NCI-H446 (cell line): ENCODE data around the gene LRRTM4.

Experiments
- DNase-seq, 2 experiments: peaks; one replicate each; lab custom pipeline; 2025; lab: John Stamatoyannopoulos, UW

The LRRTM4 gene

GRCh38 chr2:77521931-77522470 lies at the start of gene LRRTM4:
Gene LRRTM4 (minus strand): TSS chr2:77522376.
- no peak for DNase-seq

DNA sequence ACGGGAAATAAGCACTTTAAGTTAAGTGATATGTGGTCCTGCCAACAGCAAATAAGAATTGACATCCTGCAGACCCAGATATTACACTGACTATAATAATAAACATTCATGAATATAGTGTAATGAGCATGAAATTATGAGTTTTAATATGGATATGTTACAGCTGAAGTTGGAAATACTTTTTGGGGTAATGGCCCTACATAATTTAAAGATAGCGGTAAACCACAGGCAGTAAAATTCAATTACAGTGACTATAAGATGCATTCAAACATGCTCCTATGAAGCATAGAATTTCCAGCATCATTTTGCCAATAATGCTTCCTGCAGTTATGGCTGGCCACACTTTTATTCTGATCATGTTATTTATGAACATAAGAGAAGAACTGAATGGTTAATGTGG lies 49.4 kb upstream of the LRRTM4 start:
- no peak for DNase-seq

DNA sequence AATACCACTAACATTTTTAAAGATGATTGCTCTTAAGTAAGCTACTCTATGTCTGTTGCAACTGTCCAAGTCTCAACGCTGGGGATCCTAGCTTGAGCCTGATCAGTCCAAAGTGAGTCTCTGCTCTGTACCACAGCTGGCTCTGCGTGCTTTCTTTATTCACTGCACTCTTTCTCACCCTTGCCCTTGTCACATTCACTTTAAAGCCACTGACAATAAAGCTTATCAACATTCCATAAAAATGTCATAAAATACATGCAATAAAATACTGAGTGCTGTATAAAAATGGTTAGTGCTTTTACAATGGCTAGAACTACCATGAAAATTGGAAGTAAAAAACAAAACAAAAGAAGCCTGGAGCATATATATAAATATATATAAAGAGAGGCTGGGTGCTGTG lies 45.5 kb upstream of the LRRTM4 start:
- no peak for DNase-seq

GRCh38 chr2:77566582-77566981 lies 44.4 kb upstream of the LRRTM4 start:
- DNase-seq = no peak

DNA sequence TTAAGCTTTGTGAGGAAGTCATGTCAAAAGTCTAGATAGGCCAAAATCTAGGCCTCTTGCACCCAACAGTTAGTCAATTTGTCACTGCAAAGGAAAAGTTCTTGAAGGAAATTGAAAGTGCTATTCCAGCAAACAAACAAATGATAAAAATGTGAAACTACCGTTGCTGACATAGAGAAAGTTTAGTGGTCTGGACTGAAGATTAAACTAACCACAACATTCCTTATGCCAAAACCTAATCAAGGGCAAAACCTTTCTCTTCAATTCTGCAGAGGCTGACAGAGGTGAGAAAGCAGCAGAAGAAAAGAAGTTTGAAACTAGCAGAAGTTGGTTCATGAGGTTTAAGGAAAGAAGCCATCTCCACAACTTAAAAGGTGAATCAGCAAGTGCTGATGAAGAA lies 44.0 kb upstream of the LRRTM4 start:
- DNase-seq = no peak

DNA sequence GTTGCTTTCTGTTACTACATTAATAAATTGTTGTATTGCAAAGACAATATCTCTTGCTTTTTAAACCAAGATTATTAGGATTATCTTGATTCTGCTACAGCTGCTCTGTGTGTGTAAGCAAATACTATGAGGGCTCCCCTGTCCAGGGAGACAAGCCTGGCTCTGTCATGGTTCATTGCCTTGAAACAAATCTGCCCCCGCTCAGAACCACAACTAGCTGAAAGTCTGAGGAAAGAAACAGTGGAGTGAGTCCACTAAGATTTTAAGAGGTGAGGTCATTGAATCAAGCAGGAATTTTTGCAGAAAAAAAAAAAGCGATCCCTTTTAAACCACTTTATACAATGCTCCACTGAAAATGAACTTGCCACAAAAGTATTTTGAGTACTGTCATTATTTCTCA lies 30.8 kb upstream of the LRRTM4 start:
- no peak for DNase-seq

- DNase-seq = no peak
Observed at GRCh38 chr2:77538031-77538430, 15.9 kb upstream of the LRRTM4 start.

DNA sequence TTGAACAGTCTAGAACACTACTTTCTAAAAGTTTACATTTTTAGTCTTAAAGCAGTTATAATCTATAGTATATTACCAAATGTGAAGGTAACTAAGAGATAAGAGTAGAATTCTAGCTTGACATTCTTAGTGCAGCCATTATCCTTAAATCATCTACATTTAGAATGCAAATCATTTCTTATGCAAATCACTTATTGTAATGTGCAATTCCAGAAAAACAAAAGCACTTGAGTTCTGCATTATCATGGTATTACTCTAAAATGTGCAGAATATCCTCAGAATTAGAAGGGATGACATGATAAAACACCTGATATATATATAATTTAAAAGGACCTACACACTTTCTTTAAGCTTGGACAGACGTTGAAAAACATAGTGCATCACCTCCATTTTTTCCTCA lies 712 bp upstream of the LRRTM4 start:
- no peak for DNase-seq

- no peak for DNase-seq
Observed at GRCh38 chr2:77521548-77521891, 656 bp downstream of the LRRTM4 start.

DNA sequence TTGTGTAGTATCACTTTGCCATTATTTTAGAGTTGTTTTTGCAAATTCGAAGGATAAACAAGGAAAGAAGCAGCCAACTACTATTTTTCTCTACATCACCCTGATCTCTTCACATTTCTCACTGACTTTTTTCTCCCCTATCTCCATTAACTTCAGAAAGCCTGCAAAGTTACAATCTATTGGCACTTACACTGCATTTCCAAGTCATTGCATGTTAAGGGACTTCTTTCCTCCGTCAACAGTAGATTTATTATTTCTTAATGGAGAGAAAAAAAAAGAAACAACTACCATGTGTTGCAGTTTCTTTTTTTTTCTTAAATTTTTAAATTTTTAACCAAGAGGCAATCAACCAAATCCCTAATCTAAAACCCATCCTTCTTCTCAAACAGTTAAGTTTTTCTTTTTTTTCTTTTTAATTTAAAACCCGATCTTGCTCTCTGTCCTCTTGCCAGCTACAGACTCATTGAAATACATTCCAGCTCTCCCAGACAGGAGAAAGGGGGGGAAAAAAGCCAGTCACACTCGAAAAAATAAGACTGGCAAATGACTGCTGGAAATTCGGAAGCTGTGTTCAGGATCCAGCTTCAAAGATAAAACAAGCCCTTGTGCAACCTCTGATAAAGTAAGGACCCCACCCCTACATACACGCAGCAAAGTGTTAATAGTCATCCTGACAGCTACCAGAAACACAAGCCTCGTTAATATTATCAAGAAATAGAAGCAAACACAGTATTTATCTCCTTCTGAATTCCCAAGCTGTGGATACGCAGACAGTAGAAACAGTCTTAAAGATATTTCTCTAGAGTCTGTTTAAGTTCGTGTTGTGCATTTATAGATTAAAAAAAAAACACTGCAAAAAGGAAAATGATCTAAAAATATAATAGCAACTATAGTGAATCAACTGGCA lies 1.3 kb downstream of the LRRTM4 start:
- DNase-seq = no peak

DNA sequence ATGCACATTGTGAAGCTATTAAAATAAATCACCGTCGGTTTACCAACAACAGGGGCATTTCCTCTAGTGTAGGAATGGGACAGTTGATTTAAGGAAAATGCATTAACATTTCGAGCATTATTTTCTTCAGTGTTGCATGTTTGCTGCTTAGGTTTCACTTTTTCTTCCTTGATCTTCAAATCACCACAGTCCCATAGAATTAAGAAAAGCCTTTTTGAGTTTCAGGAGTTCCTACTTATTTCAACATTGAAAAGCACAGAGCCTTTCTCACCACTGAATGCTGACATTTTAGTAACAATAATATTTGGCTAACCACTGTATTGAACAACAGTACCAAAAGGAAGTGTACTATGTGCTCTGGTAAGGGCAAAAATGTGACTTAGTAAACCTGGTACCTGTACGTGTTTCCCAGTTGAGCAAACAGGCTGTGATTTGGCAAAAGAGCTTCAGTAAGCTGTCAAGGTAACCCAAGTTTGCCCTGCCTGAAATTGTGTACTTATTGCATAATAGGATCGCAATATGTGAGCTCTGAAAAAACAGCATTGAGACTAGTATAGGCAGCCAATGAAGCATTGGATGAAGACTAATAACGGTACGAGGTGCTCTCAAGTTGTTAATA lies 2.2 kb downstream of the LRRTM4 start:
- DNase-seq = no peak

DNA sequence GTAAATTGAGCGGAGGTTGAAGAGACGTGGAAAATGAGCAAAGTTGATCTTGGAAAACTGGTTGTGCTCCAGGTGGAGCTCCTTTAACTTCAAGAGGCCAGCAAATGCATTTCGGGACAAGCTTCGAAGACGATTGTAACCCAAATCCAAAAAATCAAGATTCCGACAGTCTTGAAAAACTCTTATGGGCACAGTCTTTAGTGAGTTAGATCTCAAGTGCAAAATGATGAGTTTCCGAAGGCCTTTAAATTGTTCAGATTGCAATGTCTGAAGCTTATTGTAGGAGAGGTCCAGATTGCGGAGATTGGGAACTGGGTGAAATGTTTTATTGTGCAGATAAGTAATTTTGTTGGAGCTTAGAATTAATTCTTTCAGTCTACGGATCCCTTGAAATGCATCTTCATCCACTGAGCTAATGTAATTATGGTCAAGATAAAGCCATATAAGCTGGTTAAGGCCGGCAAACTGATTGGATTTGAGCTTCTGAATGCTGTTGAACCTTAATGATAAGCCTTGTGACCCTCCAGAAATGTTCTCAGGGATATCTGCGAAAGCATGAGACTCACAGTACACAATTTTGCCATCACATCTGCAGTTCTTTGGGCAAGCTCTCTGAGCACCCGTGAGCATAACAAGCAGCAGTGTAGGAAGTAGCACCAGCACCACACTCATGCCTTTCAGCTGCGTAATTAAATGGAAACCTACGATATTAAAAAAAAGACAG lies 2.9 kb downstream of the LRRTM4 start:
- DNase-seq = no peak

DNA sequence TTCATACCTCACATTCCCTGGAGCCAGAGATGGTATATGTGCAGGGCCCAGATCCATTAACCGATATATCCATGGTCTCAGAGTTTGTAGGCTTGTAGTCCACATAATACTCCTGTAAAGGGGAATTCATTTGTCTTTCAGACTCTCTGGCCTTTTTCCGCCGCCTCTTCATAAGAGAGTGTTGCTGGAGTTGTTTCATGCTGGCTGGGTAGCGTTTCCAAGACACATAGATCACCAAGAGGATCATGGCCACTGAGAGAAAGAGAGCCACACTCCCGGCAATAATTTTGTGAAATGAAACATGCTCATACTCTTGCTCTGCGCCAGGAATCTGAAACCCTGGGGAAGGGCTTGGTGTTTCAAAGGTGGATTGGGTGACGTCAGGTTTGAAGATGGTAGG lies 3.9 kb downstream of the LRRTM4 start:
- DNase-seq = no peak

- DNase-seq = no peak
Observed at GRCh38 chr2:77513191-77513590, 9.0 kb downstream of the LRRTM4 start.

GRCh38 chr2:77512507-77512906 lies 9.7 kb downstream of the LRRTM4 start:
- DNase-seq = no peak

GRCh38 chr2:77508511-77508910 lies 13.7 kb downstream of the LRRTM4 start:
- DNase-seq = no peak

GRCh38 chr2:77507657-77508056 lies 14.5 kb downstream of the LRRTM4 start:
- no peak for DNase-seq

DNA sequence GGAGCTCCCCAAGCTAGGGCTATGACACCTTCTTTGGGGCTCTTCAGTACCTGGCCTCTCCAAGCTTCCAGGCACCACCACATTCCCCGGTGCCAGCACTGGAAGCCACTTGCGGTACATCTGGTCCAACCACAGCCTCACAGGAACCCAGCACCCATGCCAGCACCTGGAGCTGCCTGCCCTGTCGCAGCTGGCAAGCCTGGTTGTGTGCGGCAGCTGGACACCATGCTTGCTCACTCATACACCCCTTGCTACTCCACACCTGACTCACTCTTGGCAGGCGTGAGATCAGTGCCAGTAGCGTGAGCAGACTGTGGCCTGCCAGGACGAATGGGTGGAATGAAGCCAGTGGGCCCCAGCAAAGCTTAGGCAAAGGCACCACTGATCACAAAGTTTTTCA lies 34.0 kb downstream of the LRRTM4 start:
- DNase-seq = no peak

DNA sequence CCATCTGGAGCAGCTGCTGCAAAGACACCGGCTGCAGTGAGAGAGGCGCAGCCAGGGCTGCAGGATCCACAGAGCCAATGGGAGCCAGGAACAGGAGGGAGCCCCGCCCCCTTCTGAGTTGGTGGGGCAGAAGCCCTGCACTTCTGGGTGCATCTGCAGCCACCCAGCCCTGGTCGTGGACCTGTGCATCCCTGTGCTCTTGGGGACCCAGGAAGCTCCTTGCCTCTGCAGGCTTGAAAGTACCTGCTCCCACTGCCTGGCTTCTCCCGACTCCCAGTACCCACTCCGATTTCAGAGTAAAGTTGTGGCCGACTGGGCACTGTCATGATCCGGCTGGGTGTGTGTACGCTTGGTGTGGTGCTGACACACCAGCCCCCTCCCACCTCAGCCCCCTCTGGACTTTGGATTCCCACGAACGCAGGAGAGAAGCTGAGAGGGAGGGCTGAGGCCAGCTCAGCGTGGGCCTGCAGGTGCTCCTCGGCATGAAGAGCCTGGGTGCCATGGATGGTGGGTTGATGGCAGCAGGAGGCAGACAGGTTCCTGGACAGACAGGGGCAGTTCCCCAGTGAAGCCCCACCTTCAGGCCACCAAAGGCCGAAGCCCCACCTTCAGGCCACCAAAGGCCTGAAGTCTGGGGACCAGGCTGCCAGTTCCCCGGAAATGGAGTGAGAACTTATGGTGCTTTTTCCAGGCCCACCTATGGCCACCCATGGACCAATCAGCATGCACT lies 34.9 kb downstream of the LRRTM4 start:
- DNase-seq = no peak

DNA sequence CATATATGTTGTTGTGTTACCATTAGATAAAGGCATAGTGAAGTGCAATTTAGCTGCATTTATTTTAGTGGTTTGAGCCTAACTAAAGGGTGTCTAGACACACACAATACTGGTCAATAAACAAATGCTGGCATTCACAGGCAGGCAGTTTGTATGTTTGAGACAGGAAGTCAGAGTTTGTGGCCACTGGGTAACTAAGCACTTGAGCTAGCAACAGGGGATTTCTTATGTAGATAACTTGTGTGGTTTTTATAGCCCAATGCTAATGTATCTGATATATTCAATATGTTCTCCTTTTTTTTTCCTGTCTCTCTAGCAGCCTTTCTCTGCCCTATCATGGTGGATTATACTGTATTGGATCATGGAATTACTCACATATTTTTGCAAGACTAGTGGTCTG lies 38.1 kb downstream of the LRRTM4 start:
- no peak for DNase-seq

DNA sequence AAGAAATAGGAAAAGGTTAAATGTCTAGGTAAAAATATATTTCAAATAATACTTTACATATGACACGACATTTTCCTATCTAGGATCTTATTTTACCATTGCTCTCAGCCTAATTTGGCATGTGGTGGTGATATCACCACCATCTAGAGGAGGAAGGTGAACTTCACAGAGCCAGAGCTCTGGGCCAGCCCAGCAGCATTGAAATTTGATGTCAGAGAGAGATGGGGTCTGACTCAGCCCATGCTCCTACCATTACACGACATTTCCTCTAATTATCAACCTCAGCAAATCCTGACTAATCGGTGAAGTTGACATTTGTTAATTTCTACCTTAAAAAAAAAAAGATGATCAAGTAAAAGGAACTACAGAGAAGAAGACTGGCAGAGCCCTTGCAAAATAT lies 42.3 kb downstream of the LRRTM4 start:
- DNase-seq = no peak

DNA sequence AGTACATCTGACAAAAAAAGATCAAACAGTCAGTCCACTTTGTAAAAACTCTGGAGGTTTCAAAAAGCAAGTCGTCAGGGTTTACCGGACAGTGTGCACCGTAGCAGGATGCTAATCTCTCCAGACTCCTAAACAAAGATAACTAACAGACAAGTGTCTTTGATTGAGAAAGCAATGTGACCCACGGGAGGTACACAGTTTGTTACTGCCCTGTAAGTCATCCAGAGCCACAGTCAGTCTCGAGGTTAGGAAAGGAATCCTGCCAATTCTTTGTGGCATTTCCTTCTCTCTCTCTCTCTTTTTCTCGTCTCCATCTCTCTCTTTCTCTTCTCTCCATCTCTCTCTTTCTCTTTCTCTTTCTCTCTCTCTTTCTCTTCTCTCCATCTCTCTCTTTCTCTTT lies 42.8 kb downstream of the LRRTM4 start:
- no peak for DNase-seq
